Cardiac septum (tissue), 1 donor: ENCODE data around the gene QSOX2. TPM values are rescaled to one million over a fixed set of nuclear protein-coding genes. Genes with fewer than 3 reads are reported as not detected.

Experiments used
- DNase-seq: peaks from one replicate; pipeline ENCODE4 v3.0.0-alpha.2; 2020; ENCODE audit warnings: low spot score
- intact Hi-C: fragments of 100-400 bp; cut with DNase I; formaldehyde crosslinking; loops from one replicate; pipeline ENCODE4 v1.14.0; 2022
- long read RNA-seq: library from polyadenylated mRNA; unstranded; transcript quantifications from one replicate; pipeline ENCODE4 v2.0.0, GENCODE V29; 2021
- total RNA-seq: library from RNA; stranded (reverse); fragmentation: NEBNext Ultra II Directional; extraction: Animal tissue kit (Norgen Biotek cat#: 25700); gene quantifications from one replicate; pipeline ENCODE4 v1.2.1, GENCODE V29; 2021
- donor health status: DM: no; HTN: no; CAD: no.

The QSOX2 gene
- total RNA-seq: 7.2 TPM
- long read RNA-seq, partial matches to known transcripts: 0 of 4 reads
- long read RNA-seq, other reads (novel, unspliced or antisense): 4 of 4 reads

GRCh38 chr9:136245219-136246150 lies at the start of gene QSOX2:
TSS of gene QSOX2 (minus strand) at chr9:136245812. CDS start at chr9:136245803, 9 bp downstream.
- peak; percentile 94 for DNase-seq
- intact Hi-C loops: no loop called here

GRCh38 chr9:136295055-136295454 lies 49.4 kb upstream of the QSOX2 start:
- intact Hi-C loops: no loop called here
- DNase-seq: no peak

GRCh38 chr9:136294437-136294836 lies 48.8 kb upstream of the QSOX2 start:
- no peak for DNase-seq
- intact Hi-C loops: no loop called here

- intact Hi-C loops: no loop called here
Observed at GRCh38 chr9:136293476-136294077, 48.0 kb upstream of the QSOX2 start.

GRCh38 chr9:136292591-136293448 lies 47.2 kb upstream of the QSOX2 start:
- no peak for DNase-seq

More at GRCh38 chr9:136293476-136294077, 48.0 kb upstream of the QSOX2 start:
- no peak for DNase-seq

GRCh38 chr9:136292026-136292538 lies 46.5 kb upstream of the QSOX2 start:
- intact Hi-C loops: no loop called here
- DNase-seq: no peak

More at GRCh38 chr9:136292591-136293448, 47.2 kb upstream of the QSOX2 start:
- intact Hi-C loops: no loop called here

GRCh38 chr9:136291306-136292025 lies 45.9 kb upstream of the QSOX2 start:
- intact Hi-C loops: no loop called here
- no peak for DNase-seq

- intact Hi-C loops: no loop called here
- DNase-seq: no peak
Observed at GRCh38 chr9:136290508-136291000, 44.9 kb upstream of the QSOX2 start.

GRCh38 chr9:136289651-136290507 lies 44.3 kb upstream of the QSOX2 start:
- intact Hi-C loops: no loop called here
- no peak for DNase-seq

- intact Hi-C loops: no loop called here
Observed at GRCh38 chr9:136287960-136288753, 42.5 kb upstream of the QSOX2 start.

GRCh38 chr9:136286987-136287379 lies 41.4 kb upstream of the QSOX2 start:
- DNase-seq: no peak
- intact Hi-C loops: no loop called here

More at GRCh38 chr9:136287960-136288753, 42.5 kb upstream of the QSOX2 start:
- DNase-seq: no peak

- DNase-seq: no peak
- intact Hi-C loops: no loop called here
Observed at GRCh38 chr9:136286359-136286986, 40.9 kb upstream of the QSOX2 start.

- intact Hi-C loops: no loop called here
- no peak for DNase-seq
Observed at GRCh38 chr9:136285501-136286358, 40.1 kb upstream of the QSOX2 start.

GRCh38 chr9:136284951-136285350 lies 39.3 kb upstream of the QSOX2 start:
- intact Hi-C loops: no loop called here
- DNase-seq: no peak

GRCh38 chr9:136284311-136284710 lies 38.7 kb upstream of the QSOX2 start:
- intact Hi-C loops: no loop called here
- DNase-seq: no peak
